ES-I3 (cell line): Measurements from ENCODE around the gene ARHGEF4.

Experiments used
- H3K36me3 ChIP-seq: 2 replicates; pipeline ENCODE4 v1.6.1; 2013; ENCODE audit warnings: mild to moderate bottlenecking, low read length, control low read depth, moderate library complexity; ENCODE audit not compliant: insufficient read depth
- H3K4me1 ChIP-seq: 2 replicates; pipeline ENCODE4 v1.6.1; 2013; ENCODE audit warnings: mild to moderate bottlenecking, control low read depth, low read length; ENCODE audit not compliant: insufficient read depth
- H3K9ac ChIP-seq: 2 replicates; pipeline ENCODE4 v1.6.1; 2013; ENCODE audit warnings: low read depth, mild to moderate bottlenecking, low read length, moderate library complexity
- H3K9me3 ChIP-seq: 2 replicates; pipeline ENCODE4 v1.6.1; 2013; ENCODE audit warnings: mild to moderate bottlenecking, low read length, moderate library complexity; ENCODE audit not compliant: control insufficient read depth, insufficient read depth

The ARHGEF4 gene

DNA sequence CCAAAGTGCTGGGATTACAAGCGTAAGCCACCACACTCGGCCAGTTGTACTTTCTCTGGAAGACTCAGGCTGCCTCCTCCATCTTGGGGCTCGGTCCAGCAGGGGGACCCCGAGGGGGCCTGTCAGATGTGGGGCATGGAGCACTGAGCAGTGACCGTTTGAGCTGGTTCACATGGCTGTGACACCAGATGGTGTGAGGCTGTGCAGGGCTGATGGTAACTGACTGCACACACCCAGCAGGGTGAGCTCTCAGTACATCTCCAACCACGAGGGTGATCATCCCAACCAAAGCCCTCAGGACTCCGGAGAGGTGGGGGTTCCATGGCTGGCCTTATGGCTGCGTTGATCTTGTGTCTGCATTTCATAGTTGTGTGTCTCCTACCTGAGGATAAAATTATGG, 193.1 kb downstream of the ARHGEF4 start:
- Histone ChIP-seq H3K36me3 (no peaks in the 10 kb centered on the region), H3K9me3 (no peaks in the 10 kb centered on the region; the same call in 1 of the 2 replicates), H3K4me1 (peaks cover 5% of the 10 kb centered on the region; the same call in 1 of the 2 replicates), H3K9ac (no peak overlapping the region)

DNA sequence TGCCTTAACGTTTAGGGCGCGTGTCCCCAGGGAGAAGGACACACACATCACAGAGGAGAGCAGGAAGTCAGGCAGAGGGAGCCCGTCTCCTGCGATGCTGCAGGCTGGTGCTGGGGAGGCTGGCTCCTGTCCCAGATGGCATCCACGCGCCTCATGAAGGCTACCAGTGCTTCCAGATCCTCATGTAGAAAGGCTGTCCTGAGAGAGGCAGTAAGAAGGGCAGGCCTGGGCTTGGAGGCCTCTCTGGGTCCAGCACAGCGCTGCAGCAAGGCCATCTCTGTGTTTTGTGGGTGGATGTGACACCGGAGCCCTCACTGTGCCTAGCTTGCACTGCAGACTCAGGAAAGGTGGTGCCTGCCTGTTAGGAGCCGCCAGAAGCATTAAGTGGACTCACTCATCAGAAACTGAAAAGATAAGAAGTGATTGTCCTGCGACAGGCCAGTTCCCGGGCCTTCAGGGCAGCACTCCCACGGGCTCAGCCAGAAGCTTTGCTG, 193.8 kb downstream of the ARHGEF4 start:
- Histone ChIP-seq H3K9me3 (no peaks in the 10 kb centered on the region; the same call in 1 of the 2 replicates), H3K4me1 (peaks cover 5% of the 10 kb centered on the region; the same call in 1 of the 2 replicates), H3K36me3 (no peaks in the 10 kb centered on the region), H3K9ac (no peak overlapping the region)

GRCh38 chr2:131031431-131031841, 194.7 kb downstream of the ARHGEF4 start:
- H3K9ac ChIP-seq: no peak overlapping the region
- no peaks in the 10 kb centered on the region for H3K36me3 ChIP-seq
- H3K4me1 ChIP-seq: peaks cover 5% of the 10 kb centered on the region; the same call in 1 of the 2 replicates
- H3K9me3 ChIP-seq: no peaks in the 10 kb centered on the region; the same call in 1 of the 2 replicates

DNA sequence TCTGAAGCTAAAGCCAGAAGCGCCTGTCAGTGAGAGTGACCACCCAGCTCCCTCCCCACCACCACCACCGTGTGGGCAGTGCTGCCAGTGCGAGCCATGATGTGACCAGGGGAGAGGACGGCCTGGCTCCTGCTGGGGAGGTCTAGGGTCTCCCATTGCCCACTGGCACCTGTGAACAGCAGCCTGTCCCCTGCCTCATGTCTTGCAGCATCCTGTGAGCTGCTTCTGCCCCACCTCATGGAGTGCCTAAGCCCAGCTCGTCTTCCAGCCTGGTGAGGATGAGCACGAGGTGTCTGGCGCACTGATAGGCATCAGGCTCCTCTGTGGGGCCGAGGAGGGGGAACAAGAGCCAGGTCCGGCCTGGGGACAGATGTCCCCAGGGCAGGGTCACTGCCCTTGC, 195.2 kb downstream of the ARHGEF4 start:
- H3K4me1 ChIP-seq: peaks cover 5% of the 10 kb centered on the region; the same call in 1 of the 2 replicates
- H3K9me3 ChIP-seq: no peaks in the 10 kb centered on the region; the same call in 1 of the 2 replicates
- no peak overlapping the region for H3K9ac ChIP-seq
- H3K36me3 ChIP-seq: no peaks in the 10 kb centered on the region

- no peaks in the 10 kb centered on the region for H3K9me3 ChIP-seq
- H3K4me1 ChIP-seq: peaks cover 5% of the 10 kb centered on the region; the same call in 1 of the 2 replicates
- H3K9ac ChIP-seq: no peak overlapping the region
- no peaks in the 10 kb centered on the region for H3K36me3 ChIP-seq
Observed at GRCh38 chr2:131032393-131032836, 195.7 kb downstream of the ARHGEF4 start.

DNA sequence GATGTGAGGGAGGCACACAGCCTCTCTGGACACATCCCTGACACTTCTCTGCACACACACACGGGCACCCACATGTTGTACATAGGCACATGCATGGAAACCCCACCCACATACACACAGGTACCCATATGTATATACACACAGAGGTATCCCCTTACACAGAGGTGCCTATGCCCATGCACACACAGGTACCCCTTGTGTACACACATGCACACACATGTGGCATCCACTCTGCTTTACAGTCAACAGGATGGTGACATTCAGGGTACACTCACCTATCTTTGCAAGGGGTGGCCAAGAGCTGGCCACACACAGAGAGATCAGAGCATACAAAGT, 197.0 kb downstream of the ARHGEF4 start:
- Histone ChIP-seq H3K9ac (no peak overlapping the region), H3K9me3 (no peaks in the 10 kb centered on the region), H3K4me1 (peaks cover 5% of the 10 kb centered on the region; the same call in 1 of the 2 replicates), H3K36me3 (no peaks in the 10 kb centered on the region)

DNA sequence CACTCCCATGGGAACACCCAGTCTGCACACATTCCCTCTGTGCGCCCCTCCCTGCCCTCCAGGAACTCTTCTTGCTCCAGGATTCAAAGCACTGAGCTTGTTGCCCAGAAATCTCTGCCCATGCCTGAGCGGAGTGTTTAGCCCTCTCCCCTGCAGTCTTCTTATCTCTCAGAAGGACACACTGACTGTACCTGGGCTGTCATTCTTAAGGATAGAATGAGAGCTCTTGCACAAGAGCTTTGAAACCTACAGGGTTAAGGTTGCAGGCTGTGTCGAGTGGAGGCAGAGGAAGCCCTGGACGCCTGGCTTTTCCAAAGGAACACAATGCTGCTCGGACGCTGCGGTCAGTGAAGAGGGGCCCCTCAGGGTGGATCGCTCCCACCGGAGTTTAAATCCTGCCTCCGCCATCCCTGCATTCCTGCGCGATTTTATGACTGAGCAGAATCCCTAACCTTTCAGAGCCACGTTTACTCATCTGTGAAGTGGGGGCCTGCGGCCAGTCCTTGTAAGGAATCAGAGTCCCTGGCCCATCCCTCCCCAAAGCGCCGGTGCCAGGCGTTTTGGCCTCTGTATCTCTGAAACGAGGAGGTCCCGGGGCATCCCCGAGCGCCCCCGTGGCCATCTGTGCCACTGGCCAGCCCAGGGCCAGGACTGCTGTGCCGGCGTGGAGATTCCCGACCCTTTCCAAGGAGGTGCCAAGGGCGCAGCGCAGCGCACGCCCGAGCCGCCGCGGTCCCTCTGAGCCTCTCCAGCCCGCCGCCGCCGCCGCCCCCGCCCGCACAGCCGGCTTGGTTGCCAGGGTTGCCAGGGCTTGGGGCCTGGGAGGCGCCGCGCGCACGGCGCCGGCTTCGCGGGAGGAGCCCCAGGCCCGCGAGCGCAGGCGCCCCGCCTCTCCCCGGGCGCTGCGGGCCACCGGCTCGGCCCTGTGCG, 197.7 kb downstream of the ARHGEF4 start:
- peak overlapping the region; percentile 65; the same call in 1 of the 2 replicates for H3K9ac ChIP-seq
- peaks cover 5% of the 10 kb centered on the region; the same call in 1 of the 2 replicates for H3K4me1 ChIP-seq
- no peaks in the 10 kb centered on the region for H3K36me3 ChIP-seq
- no peaks in the 10 kb centered on the region for H3K9me3 ChIP-seq

- Histone ChIP-seq H3K4me1 (peaks cover 5% of the 10 kb centered on the region; the same call in 1 of the 2 replicates), H3K36me3 (no peaks in the 10 kb centered on the region), H3K9me3 (no peaks in the 10 kb centered on the region), H3K9ac (peak overlapping the region; percentile 65)
Observed at GRCh38 chr2:131035112-131035825, 198.6 kb downstream of the ARHGEF4 start.

GRCh38 chr2:131035826-131036231, 199.1 kb downstream of the ARHGEF4 start:
- Histone ChIP-seq H3K4me1 (peaks cover 5% of the 10 kb centered on the region; the same call in 1 of the 2 replicates), H3K9me3 (no peaks in the 10 kb centered on the region), H3K9ac (peak overlapping the region; percentile 65; the same call in 1 of the 2 replicates)

DNA sequence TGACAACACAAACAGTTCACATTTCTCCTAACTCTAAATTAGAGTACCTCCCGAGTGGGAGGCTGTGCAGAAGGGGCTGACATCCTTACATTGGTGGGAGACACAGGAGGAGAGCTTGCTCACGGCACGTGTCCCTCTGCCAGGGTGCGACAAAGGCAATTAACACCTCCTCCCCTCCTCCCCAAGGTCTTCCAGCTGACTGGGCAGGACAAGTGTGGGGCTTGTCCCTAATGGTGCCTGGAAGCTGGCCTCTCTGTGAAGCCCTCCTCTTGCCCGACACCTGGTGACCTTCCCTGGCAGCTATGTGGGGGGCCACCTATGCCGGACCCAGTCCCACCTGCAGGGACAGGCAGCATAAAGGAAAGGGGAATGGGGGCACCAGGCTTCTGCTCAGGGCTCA, 199.6 kb downstream of the ARHGEF4 start:
- Histone ChIP-seq H3K9ac (no peak overlapping the region), H3K36me3 (no peaks in the 10 kb centered on the region), H3K4me1 (peaks cover 5% of the 10 kb centered on the region; the same call in 1 of the 2 replicates), H3K9me3 (no peaks in the 10 kb centered on the region)

More at GRCh38 chr2:131035826-131036231, 199.1 kb downstream of the ARHGEF4 start:
- H3K36me3 ChIP-seq: no peaks in the 10 kb centered on the region

DNA sequence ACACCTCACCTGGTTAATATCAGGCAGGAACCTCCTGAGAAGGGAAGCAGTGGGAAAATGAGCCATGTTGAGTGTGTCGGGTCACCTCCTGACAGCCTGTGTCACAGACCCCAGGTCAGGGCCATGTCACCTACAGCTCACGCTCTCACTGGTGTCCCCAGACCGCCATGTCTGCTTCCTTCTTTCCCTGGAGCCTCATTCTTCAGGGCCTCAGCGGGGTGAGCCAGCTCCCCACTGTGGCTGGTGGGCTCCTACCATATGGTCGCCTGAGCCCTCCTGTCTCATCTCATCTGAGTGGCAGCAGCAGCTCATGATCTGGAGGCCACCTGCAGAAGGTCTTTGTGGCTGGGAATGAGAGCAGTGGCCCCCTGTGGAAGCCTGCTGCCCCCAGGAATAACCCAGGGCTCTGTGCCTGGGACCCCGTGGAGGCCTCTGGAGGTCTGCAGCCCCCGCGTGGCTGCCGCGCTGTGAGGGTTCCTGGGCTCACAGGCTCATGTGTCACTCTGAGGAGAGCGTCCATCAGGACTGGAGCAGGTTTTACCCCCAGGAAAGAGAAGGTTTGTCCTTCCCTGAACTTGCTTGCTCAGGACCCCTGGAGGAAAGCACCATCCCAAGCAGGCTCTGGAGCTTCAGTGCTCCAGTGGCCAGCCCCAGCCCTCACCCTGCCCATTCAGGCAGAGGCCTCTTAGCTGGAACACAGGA, 200.1 kb downstream of the ARHGEF4 start:
- H3K36me3 ChIP-seq: no peaks in the 10 kb centered on the region
- no peaks in the 10 kb centered on the region for H3K9me3 ChIP-seq
- H3K9ac ChIP-seq: no peak overlapping the region
- H3K4me1 ChIP-seq: peaks cover 5% of the 10 kb centered on the region; the same call in 1 of the 2 replicates

DNA sequence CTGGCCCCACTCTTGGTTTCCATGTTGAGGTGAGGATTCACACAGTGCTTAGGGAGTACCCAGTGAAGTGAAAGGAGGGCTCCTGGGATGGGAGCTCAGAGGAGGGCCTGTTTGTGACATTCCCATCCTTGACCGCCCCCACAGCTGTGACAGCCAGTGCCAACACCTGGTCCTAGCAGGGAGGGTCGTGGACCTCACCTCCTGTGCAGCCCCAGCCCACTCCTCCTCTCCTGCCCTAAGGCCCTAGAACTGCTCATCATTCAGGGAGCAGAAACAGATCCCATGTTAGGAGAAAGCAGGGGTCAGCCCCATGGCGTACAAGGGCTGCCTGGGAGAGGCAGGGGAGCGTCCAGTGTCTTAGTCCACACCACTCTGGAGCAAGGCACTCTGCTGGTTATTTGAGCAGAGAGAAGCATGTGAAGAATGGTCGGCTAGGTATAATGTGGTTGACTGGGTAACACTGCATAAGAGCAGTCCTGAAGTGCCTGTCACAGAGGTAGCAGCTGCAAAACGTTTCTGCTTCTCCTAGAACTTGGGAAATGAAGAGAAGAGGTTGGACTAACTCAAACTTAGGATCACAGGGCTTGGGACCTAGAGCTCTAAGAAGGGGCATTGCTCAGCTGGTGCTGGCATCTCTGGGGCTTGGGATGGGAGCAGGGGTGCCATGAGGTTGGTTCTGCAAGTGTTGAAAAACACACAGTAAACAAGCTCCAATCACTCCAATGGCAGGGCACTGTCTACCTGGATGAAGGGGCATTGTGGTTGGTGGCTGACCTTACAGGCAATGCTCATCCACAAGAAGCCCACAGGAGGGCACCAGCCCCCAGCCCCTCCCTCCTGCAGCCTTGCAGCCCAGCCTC, 200.9 kb downstream of the ARHGEF4 start:
- no peak overlapping the region for H3K9ac ChIP-seq
- H3K4me1 ChIP-seq: peaks cover 5% of the 10 kb centered on the region; the same call in 1 of the 2 replicates
- H3K36me3 ChIP-seq: no peaks in the 10 kb centered on the region
- H3K9me3 ChIP-seq: no peaks in the 10 kb centered on the region
